ENCODE measurements around the gene SOCS7. TPM values are rescaled to one million over a fixed set of nuclear protein-coding genes. Genes with fewer than 3 reads are reported as not detected.
"Not testable (repeated sequence)": the region's sequence is repeated elsewhere in the genome, so short reads cannot be mapped to it uniquely, and the experiment has no call there.

SOCS7 gene
- total and polyA plus RNA-seq, 2 experiments from 2014 or later, result 1.3 to 6.8 TPM

DNA sequence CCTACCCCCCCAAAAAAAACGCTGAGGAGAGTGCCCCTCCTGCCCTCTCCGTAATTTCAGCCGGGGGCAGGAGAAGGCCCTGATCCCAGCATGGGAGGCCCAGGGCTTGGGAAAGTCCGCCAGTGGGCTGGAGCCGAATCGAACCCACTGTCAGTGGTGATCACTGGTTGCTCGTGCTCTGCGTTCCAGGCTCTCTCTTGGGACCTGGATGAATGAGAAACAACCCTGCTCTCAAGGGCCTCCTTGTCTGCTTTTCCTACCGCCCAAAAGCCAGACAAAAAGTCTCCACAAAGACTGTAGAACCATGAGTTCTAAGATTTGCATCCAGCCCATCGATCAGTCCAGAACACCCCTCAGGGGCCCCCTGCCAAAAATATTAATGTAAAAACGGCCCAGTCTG, 84.7 kb downstream of the SOCS7 start:
- in situ Hi-C loops (cut with MboI), result loop anchor here (10.0 kb wide), 1 partner anchor 48 kb away; no protein-coding TSS in a partner anchor

DNA sequence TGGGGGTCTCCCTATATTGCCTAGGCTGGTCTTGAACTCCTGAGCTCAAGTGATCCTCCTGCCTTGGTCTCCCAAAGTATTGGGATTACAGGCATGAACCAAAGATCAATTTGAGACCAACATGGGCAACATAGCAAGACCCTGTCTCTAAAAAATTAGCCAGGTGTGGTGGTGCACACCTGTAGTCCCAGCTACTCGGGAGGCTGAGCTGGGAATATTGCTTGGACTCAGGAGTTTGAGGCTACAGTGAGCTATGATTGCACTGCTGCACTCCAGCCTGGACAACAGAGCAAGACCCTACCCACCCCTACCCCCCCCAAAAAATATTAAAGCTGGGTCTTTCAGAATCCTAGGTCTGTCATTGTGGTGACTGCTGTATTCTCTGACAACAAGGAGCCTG, 85.7 kb downstream of the SOCS7 start:
- peaks cover 86% of the 10 kb centered on the region for H3K79me2 ChIP-seq (ENCODE audit: insufficient read depth)
- H3F3A ChIP-seq (ENCODE audit: insufficient read depth); H3K4me1 ChIP-seq (ENCODE audit: insufficient read depth); H3K4me2 ChIP-seq (ENCODE audit: unreplicated experiment); H3K9me2 ChIP-seq (ENCODE audit: insufficient read depth); H3K4me3 ChIP-seq; H3K9ac ChIP-seq; DNase-seq; H2AFZ ChIP-seq; H4K20me1 ChIP-seq (ENCODE audit: insufficient read depth); H3K27me3 ChIP-seq (replicated peaks; ENCODE audit: insufficient read depth); H3K9me3 ChIP-seq (ENCODE audit: low read depth); H3K27ac ChIP-seq; H3K36me3 ChIP-seq (ENCODE audit: low read depth): not testable (repeated sequence)
- in situ Hi-C loops (cut with MboI), result loop anchor here (10.0 kb wide), 1 partner anchor 47 kb away; no protein-coding TSS in a partner anchor
- WGBS, 2 experiments (ENCODE audit: low coverage in 1 of 2, low lambda C conversion rate in 2 of 2, missing lambda C conversion rate in 2 of 2), result 87 to 90% methylated on average over 1 of the region's 1 CpG

More for the DNA sequence above, 84.7 kb downstream of the SOCS7 start:
- 73 to 74% methylated on average over 11 of the region's 11 CpGs for WGBS, 2 experiments (ENCODE audit: low coverage in 1 of 2, low lambda C conversion rate in 2 of 2, missing lambda C conversion rate in 2 of 2)
- Histone ChIP-seq H3K27ac (no peak overlapping the region), H3F3A (ENCODE audit: insufficient read depth) (no peaks in the 10 kb centered on the region), H3K36me3 (ENCODE audit: low read depth) (no peaks in the 10 kb centered on the region), H2AFZ (no peak overlapping the region), H3K9me3 (ENCODE audit: low read depth) (no peaks in the 10 kb centered on the region), H4K20me1 (ENCODE audit: insufficient read depth) (no peaks in the 10 kb centered on the region), H3K9ac (no peak overlapping the region), H3K79me2 (ENCODE audit: insufficient read depth) (peaks cover 91% of the 10 kb centered on the region), H3K9me2 (ENCODE audit: insufficient read depth) (no peaks in the 10 kb centered on the region), H3K4me1 (ENCODE audit: insufficient read depth) (no peaks in the 10 kb centered on the region; the same call in 1 of the 2 replicates), H3K4me2 (ENCODE audit: unreplicated experiment) (no peak overlapping the region), H3K27me3 (replicated peaks; ENCODE audit: insufficient read depth) (no peaks in the 10 kb centered on the region), H3K4me3 (no peak overlapping the region)
- TF ChIP-seq EZH2phosphoT487 (IDR thresholded peaks at IDR 0.05; ENCODE audit: insufficient read depth, low read depth), result no peak
- no peak for TF ChIP-seq EZH2 (IDR thresholded peaks at IDR 0.05; ENCODE audit: insufficient read depth, poor library complexity, severe bottlenecking)
- no peak for DNase-seq

DNA sequence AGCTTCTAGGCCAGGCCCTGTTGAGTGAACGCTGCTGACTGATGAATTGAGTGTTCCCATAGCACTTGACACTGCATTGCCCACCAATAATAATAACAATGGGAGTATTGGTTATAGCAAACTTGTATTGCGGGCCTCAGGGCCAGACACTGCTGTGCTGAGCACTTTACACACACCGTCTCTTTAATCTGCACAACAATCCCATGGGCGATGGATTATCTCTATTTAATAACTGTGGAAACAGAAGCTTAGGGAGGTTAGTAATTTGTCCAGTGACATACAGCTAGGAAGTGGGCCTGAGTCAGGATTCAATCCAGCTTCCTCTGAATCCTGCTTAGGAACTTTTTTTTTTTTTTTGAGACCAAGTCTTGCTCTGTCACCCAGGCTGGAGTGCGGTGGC, 87.8 kb downstream of the SOCS7 start:
- no peaks in the 10 kb centered on the region for H3K9me2 ChIP-seq (ENCODE audit: insufficient read depth)
- H3K4me2 ChIP-seq (ENCODE audit: unreplicated experiment), result no peak overlapping the region
- peaks cover 12% of the 10 kb centered on the region for H3K4me1 ChIP-seq (ENCODE audit: insufficient read depth)
- H3K27ac ChIP-seq, result no peak overlapping the region
- H3K79me2 ChIP-seq (ENCODE audit: insufficient read depth), result peaks cover 83% of the 10 kb centered on the region
- no peak overlapping the region for H3K9ac ChIP-seq
- no peak overlapping the region for H2AFZ ChIP-seq
- no peak for DNase-seq
- H3K9me3 ChIP-seq (ENCODE audit: low read depth), result no peaks in the 10 kb centered on the region
- 81 to 82% methylated on average over 5 of the region's 5 CpGs for WGBS, 2 experiments (ENCODE audit: low coverage in 1 of 2, low lambda C conversion rate in 2 of 2, missing lambda C conversion rate in 2 of 2)
- H3K4me3 ChIP-seq, result no peak overlapping the region
- in situ Hi-C loops (cut with MboI), result loop anchor here (10.0 kb wide), 1 partner anchor 45 kb away; no protein-coding TSS in a partner anchor
- H3F3A ChIP-seq (ENCODE audit: insufficient read depth), result no peaks in the 10 kb centered on the region
- H4K20me1 ChIP-seq (ENCODE audit: insufficient read depth), result no peaks in the 10 kb centered on the region
- H3K27me3 ChIP-seq (replicated peaks; ENCODE audit: insufficient read depth), result no peaks in the 10 kb centered on the region
- no peaks in the 10 kb centered on the region for H3K36me3 ChIP-seq (ENCODE audit: low read depth)
- no peak for TF ChIP-seq EZH2 (IDR thresholded peaks at IDR 0.05; ENCODE audit: insufficient read depth, poor library complexity, severe bottlenecking)
- no peak for TF ChIP-seq EZH2phosphoT487 (IDR thresholded peaks at IDR 0.05; ENCODE audit: insufficient read depth, low read depth)

DNA sequence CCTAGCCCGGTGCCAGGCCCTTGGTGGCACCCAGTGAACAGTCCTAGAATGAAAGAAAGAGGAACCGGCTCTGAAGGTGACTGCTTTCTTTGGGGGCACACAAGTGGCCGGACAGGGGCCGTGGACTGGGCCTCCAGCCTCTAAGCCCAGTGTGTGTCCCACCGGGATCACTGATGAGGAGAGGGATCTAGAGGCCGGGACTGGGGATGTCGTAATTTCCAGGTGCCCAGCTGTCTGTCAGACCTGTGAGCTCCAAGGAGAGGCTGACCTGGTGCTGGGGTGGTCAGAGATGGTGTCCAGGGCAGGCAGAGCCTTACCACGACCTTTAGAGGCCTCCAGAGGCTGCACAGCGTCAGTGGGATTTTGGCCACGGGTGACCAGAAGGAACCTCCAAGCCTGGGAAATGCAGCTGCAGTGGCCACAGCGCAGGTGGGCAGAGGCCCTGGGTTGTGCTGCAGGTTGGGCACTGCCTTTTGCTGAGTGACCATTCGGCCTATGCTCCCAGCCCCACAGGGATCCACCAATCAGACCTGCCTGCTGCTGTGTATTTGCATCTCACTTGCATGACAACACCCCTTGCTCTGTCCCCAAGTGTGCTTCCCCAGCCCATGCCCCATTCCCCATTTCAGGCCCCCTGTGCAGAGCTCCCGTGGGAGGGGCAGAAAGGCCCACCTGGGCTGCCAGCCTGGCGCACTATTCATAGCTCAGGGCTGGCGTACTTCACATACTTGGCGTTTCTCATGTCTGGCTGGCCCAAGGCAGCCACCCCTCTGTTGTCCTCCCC, 89.2 kb downstream of the SOCS7 start:
- H2AFZ ChIP-seq, result no peak overlapping the region
- H3K9me3 ChIP-seq (ENCODE audit: low read depth), result no peaks in the 10 kb centered on the region
- no peak overlapping the region for H3K4me3 ChIP-seq
- no peak overlapping the region for H3K4me2 ChIP-seq (ENCODE audit: unreplicated experiment)
- no peaks in the 10 kb centered on the region for H3F3A ChIP-seq (ENCODE audit: insufficient read depth)
- no peaks in the 10 kb centered on the region for H3K9me2 ChIP-seq (ENCODE audit: insufficient read depth)
- H3K4me1 ChIP-seq (ENCODE audit: insufficient read depth), result peaks cover 12% of the 10 kb centered on the region
- DNase-seq, result no peak
- in situ Hi-C loops (cut with MboI), result no loop called here
- no peaks in the 10 kb centered on the region for H3K36me3 ChIP-seq (ENCODE audit: low read depth)
- no peak for TF ChIP-seq EZH2phosphoT487 (IDR thresholded peaks at IDR 0.05; ENCODE audit: insufficient read depth, low read depth)
- no peak for TF ChIP-seq EZH2 (IDR thresholded peaks at IDR 0.05; ENCODE audit: insufficient read depth, poor library complexity, severe bottlenecking)
- H3K9ac ChIP-seq, result no peak overlapping the region
- WGBS, 2 experiments (ENCODE audit: low coverage in 1 of 2, low lambda C conversion rate in 2 of 2, missing lambda C conversion rate in 2 of 2), result 86% methylated on average over 14 to 16 of the region's 16 CpGs
- no peaks in the 10 kb centered on the region for H3K27me3 ChIP-seq (replicated peaks; ENCODE audit: insufficient read depth)
- peaks cover 81% of the 10 kb centered on the region for H3K79me2 ChIP-seq (ENCODE audit: insufficient read depth)
- no peak overlapping the region for H3K27ac ChIP-seq
- H4K20me1 ChIP-seq (ENCODE audit: insufficient read depth), result no peaks in the 10 kb centered on the region
